HL-60/S4 (cell line): ENCODE measurements around the gene ENDOV.

ENCODE experiments used
- in situ Hi-C: fragments of 300-500 bp; cut with MboI; formaldehyde crosslinking; loops from 2 replicates; pipeline ENCODE4 v1.14.3; 2022; ENCODE audit warnings: low sequenced_read_pairs

The ENDOV gene

GRCh38 chr17:80430446-80431245 is 15.7 kb downstream of the ENDOV start:
- in situ Hi-C loops, result no loop called here

- in situ Hi-C loops, result no loop called here
These were observed 16.6 kb downstream of the ENDOV start for GRCh38 chr17:80431246-80432195.

GRCh38 chr17:80432350-80432955 is 17.5 kb downstream of the ENDOV start:
- in situ Hi-C loops, result no loop called here

- in situ Hi-C loops, result no loop called here
These were observed 18.1 kb downstream of the ENDOV start for GRCh38 chr17:80432961-80433550.

GRCh38 chr17:80433916-80434666 is 19.1 kb downstream of the ENDOV start:
- in situ Hi-C loops, result no loop called here

GRCh38 chr17:80437532-80437931 is 22.6 kb downstream of the ENDOV start:
- in situ Hi-C loops, result no loop called here

GRCh38 chr17:80438806-80439205 is 23.8 kb downstream of the ENDOV start:
- in situ Hi-C loops, result no loop called here

GRCh38 chr17:80439499-80439898 is 24.5 kb downstream of the ENDOV start:
- in situ Hi-C loops, result no loop called here

- in situ Hi-C loops, result no loop called here
These were observed 26.2 kb downstream of the ENDOV start for GRCh38 chr17:80441133-80441578.

- in situ Hi-C loops, result no loop called here
These were observed 26.8 kb downstream of the ENDOV start for GRCh38 chr17:80441598-80442322.

- in situ Hi-C loops, result no loop called here
These were observed 27.3 kb downstream of the ENDOV start for GRCh38 chr17:80442323-80442659.

- in situ Hi-C loops, result no loop called here
These were observed 27.8 kb downstream of the ENDOV start for GRCh38 chr17:80442764-80443163.

- in situ Hi-C loops, result no loop called here
These were observed 28.5 kb downstream of the ENDOV start for GRCh38 chr17:80443498-80443897.

- in situ Hi-C loops, result no loop called here
These were observed 29.1 kb downstream of the ENDOV start for GRCh38 chr17:80443916-80444643.

GRCh38 chr17:80444644-80444979 is 29.6 kb downstream of the ENDOV start:
- in situ Hi-C loops, result no loop called here

GRCh38 chr17:80445007-80445725 is 30.2 kb downstream of the ENDOV start:
- in situ Hi-C loops, result no loop called here

GRCh38 chr17:80445726-80446110 is 30.8 kb downstream of the ENDOV start:
- in situ Hi-C loops, result no loop called here

GRCh38 chr17:80446645-80447405 is 31.9 kb downstream of the ENDOV start:
- in situ Hi-C loops, result no loop called here
